HL-60 (cell line): ENCODE results near the gene INPP5E.

Experiments
- GABPA ChIP-seq: IDR thresholded peaks from 2 replicates; pipeline ENCODE4 v1.6.1; 2012; ENCODE audit warnings: low read depth
- SPI1 ChIP-seq: IDR thresholded peaks from 2 replicates; pipeline ENCODE4 v1.6.1; 2012; ENCODE audit warnings: low read depth, mild to moderate bottlenecking, borderline replicate concordance
- TF ChIP-seq, protein P1 (sequence below): IDR thresholded peaks from one replicate; pipeline ENCODE4 v1.5.1; 2011; ENCODE audit warnings: low read length, control low read depth, inconsistent platforms; ENCODE audit not compliant: insufficient read depth

DNA sequence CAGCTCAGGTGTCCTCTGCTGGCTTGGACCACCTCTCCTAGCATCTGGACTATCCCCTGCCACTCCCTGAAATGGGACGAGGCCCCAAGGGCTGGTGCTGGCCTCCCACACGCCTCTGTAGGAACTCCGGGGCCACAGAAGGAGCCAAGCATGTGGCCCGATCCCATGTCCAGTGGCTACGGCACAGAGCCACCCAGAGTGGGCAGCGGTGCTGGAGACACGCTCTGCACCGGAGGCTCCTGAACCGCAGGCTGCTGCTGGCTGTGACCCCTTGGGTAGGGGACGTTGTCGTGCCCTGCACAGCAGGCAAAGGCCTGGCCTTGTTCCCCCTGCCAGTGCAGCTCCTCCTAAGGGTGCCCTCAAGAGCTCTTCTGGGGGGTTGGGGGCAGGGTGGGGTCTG, 59.8 kb downstream of the INPP5E start:
- TF ChIP-seq GABPA (no peak), SPI1 (no peak)
- TF ChIP-seq, protein P1, sequence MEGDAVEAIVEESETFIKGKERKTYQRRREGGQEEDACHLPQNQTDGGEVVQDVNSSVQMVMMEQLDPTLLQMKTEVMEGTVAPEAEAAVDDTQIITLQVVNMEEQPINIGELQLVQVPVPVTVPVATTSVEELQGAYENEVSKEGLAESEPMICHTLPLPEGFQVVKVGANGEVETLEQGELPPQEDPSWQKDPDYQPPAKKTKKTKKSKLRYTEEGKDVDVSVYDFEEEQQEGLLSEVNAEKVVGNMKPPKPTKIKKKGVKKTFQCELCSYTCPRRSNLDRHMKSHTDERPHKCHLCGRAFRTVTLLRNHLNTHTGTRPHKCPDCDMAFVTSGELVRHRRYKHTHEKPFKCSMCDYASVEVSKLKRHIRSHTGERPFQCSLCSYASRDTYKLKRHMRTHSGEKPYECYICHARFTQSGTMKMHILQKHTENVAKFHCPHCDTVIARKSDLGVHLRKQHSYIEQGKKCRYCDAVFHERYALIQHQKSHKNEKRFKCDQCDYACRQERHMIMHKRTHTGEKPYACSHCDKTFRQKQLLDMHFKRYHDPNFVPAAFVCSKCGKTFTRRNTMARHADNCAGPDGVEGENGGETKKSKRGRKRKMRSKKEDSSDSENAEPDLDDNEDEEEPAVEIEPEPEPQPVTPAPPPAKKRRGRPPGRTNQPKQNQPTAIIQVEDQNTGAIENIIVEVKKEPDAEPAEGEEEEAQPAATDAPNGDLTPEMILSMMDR: no peak
